Tibial nerve (tissue), 4 donors: ENCODE data around the gene ANKRD45. TPM values are rescaled to one million over a fixed set of nuclear protein-coding genes. Genes with fewer than 3 reads are reported as not detected.
"Not testable (repeated sequence)": the region's sequence is repeated elsewhere in the genome, so short reads cannot be mapped to it uniquely, and the experiment has no call there.

Experiments
- DNase-seq, 2 donors: peaks; one replicate each; pipeline ENCODE4 v3.0.0-alpha.2; 2019; ENCODE audit warnings: low spot score in 2 of 2
- H3K27ac ChIP-seq, 4 donors: fragments of 200-600 bp; sonication (generic) in 3 of 4; one replicate each; pipeline ENCODE4 v1.5.1; 2017 to 2019; ENCODE audit warnings: mild to moderate bottlenecking in 1 of 4
- H3K27me3 ChIP-seq, 2 donors: fragments of 200-600 bp; sonication (generic) in 1 of 2; one replicate each; pipeline versions ENCODE4 v1.5.1 to v1.6.0; 2017 to 2019
- H3K36me3 ChIP-seq, 3 donors: fragments of 200-600 bp; sonication (generic); one replicate each; pipeline ENCODE4 v1.5.1; 2018 to 2019
- H3K4me1 ChIP-seq, 4 donors: fragments of 200-600 bp; sonication (generic) in 3 of 4; one replicate each; pipeline ENCODE4 v1.5.1; 2017 to 2019
- H3K4me3 ChIP-seq, 4 donors: fragments of 200-600 bp; sonication (generic) in 3 of 4; one replicate each; pipeline ENCODE4 v1.5.1; 2017 to 2019; ENCODE audit warnings: mild to moderate bottlenecking in 1 of 4, moderate library complexity in 1 of 4
- H3K9me3 ChIP-seq, 4 donors: fragments of 200-600 bp; sonication (generic) in 3 of 4; one replicate each; pipeline ENCODE4 v1.5.1; 2017 to 2019
- EP300 ChIP-seq, 2 donors: sonication (generic); formaldehyde crosslinking; IDR thresholded peaks; one replicate each; pipeline ENCODE4 v1.6.1; 2017; ENCODE audit warnings: antibody characterized with exemption in 2 of 2, mild to moderate bottlenecking in 1 of 2
- POLR2A ChIP-seq, 2 donors: fragments of 450-650 bp; IDR thresholded peaks; one replicate each; pipeline ENCODE4 v1.6.1; 2017; ENCODE audit warnings: antibody characterized with exemption in 2 of 2, mild to moderate bottlenecking in 2 of 2, moderate library complexity in 2 of 2
- WGBS, 2 donors: methylation state at CpG; one replicate each; pipeline ENCODE4 v1.1.5; 2018; 5-methylcytosine and 5-hydroxymethylcytosine counted together
- total RNA-seq, 4 donors: library from RNA; depleted of rRNA; stranded (reverse); fragments of >200 nt; gene quantifications; one replicate each; pipeline ENCODE4 v1.1.0, GENCODE V29; 2016
- TF ChIP-seq, protein P1 (sequence below), 5 experiments: fragments of 200-600 bp in 3 of 5; fragments of 450-650 bp in 2 of 5; sonication (generic) in 3 of 5; IDR thresholded peaks; one replicate each; pipeline ENCODE4 v1.5.1; 2016 to 2019; ENCODE audit warnings: antibody characterized with exemption in 5 of 5, mild to moderate bottlenecking in 3 of 5, moderate library complexity in 2 of 5

The ANKRD45 gene
- total RNA-seq, 4 donors from 2014 or later = 0.44 to 1.8 (median 1.7) TPM; not detected in 1

GRCh38 chr1:173572201-173572873 lies 97.3 kb downstream of the ANKRD45 start:
- Histone ChIP-seq H3K36me3 (no peaks in the 10 kb centered on the region), H3K27ac (no peak overlapping the region), H3K9me3 (no peaks in the 10 kb centered on the region), H3K4me3 (no peak overlapping the region), H3K4me1 (no peaks in the 10 kb centered on the region), H3K27me3 (no peaks in the 10 kb centered on the region)
- TF ChIP-seq, protein P1, sequence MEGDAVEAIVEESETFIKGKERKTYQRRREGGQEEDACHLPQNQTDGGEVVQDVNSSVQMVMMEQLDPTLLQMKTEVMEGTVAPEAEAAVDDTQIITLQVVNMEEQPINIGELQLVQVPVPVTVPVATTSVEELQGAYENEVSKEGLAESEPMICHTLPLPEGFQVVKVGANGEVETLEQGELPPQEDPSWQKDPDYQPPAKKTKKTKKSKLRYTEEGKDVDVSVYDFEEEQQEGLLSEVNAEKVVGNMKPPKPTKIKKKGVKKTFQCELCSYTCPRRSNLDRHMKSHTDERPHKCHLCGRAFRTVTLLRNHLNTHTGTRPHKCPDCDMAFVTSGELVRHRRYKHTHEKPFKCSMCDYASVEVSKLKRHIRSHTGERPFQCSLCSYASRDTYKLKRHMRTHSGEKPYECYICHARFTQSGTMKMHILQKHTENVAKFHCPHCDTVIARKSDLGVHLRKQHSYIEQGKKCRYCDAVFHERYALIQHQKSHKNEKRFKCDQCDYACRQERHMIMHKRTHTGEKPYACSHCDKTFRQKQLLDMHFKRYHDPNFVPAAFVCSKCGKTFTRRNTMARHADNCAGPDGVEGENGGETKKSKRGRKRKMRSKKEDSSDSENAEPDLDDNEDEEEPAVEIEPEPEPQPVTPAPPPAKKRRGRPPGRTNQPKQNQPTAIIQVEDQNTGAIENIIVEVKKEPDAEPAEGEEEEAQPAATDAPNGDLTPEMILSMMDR (IDR thresholded peaks at IDR 0.05) = no peak
- no peak for TF ChIP-seq POLR2A (IDR thresholded peaks at IDR 0.05)
- no peak for DNase-seq
- 82 to 88% methylated on average over 3 of the region's 3 CpGs for WGBS, 2 donors

DNA sequence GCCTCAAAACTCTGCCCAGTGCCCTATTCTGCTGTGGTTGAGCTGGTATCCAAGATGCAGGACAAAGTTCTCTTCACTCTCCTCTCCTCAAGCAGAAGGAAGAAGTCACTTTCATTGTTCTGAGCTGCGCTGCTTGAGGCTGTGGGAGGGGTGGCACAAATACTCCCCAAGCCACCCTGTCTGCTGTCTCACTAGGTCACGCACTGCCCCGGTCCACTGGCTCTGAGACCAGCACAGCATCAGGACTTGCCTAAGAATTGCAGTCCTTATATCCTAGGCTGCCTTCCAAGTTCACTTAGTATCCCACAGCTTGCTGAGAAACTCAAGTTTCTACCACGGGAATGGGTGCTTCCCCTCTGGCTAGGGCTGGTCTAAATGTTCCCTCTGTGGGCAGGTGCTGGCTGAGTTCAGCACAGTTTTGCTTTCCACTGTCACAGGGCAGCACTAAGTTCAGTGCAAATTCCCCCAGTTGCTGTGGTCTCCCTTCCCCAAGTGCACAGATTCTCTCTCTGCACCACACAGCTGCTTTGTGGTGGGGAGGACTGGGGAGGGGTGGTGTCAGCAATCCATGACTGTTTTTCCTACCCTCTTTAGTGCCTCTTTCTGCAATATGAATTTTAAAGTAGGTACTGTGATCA lies 99.2 kb downstream of the ANKRD45 start:
- Histone ChIP-seq H3K4me3 (no peak overlapping the region), H3K27me3 (no peaks in the 10 kb centered on the region), H3K4me1 (no peaks in the 10 kb centered on the region), H3K27ac (no peak overlapping the region), H3K36me3 (no peaks in the 10 kb centered on the region), H3K9me3 (no peaks in the 10 kb centered on the region)
- TF ChIP-seq POLR2A (IDR thresholded peaks at IDR 0.05) (no peak), EP300 (IDR thresholded peaks at IDR 0.05) (no peak)
- TF ChIP-seq, protein P1 (IDR thresholded peaks at IDR 0.05) = no peak
- DNase-seq = no peak
- 62 to 63% methylated on average over 4 of the region's 4 CpGs for WGBS, 2 donors

DNA sequence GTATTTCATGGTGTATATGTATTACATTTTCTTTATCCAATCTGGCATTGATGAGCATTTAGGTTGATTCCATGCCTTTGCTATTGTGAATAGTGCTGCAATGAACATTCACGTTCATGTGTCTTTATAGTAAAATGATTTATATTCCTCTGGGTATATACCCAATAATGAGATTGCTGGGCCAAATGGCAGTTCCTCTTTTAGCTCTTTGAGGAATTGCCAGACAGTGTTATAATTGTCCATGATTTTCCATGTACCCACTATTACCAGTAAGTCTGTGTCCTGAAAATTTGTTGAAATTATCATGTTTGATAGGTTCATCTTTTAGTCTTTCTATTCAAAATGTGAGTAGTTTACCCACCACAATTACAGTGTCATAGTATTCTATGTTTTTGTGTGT lies 101.2 kb downstream of the ANKRD45 start:
- H3K9me3 ChIP-seq = no peaks in the 10 kb centered on the region
- TF ChIP-seq POLR2A (IDR thresholded peaks at IDR 0.05) (no peak), EP300 (IDR thresholded peaks at IDR 0.05) (no peak)
- TF ChIP-seq, protein P1 (IDR thresholded peaks at IDR 0.05) = no peak
- no peaks in the 10 kb centered on the region for H3K27me3 ChIP-seq
- no peaks in the 10 kb centered on the region for H3K4me1 ChIP-seq
- H3K27ac ChIP-seq = no peak overlapping the region
- H3K36me3 ChIP-seq = no peaks in the 10 kb centered on the region
- no peak for DNase-seq
- 82 to 89% methylated on average over 1 of the region's 1 CpG for WGBS, 2 donors
- no peak overlapping the region for H3K4me3 ChIP-seq

DNA sequence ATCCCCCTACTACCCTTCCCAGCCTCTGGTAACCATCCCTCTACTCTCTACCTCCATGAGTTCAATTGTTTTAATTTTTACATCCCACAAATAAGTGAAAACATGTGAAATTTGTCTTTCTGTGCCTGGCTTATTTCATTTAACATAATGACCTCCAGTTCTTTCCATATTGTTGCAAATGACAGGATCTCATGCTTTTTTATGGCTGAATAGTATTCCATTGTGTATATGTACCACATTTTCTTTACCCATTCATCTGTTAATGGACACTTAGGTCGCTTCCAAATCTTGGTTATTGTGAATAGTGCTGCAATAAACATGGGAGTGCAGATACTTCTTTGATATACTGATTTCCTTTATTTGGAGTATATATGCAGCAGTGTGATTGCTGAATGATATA lies 105.8 kb downstream of the ANKRD45 start:
- H3K9me3 ChIP-seq, H3K4me3 ChIP-seq, H3K36me3 ChIP-seq, H3K4me1 ChIP-seq, H3K27ac ChIP-seq, DNase-seq, H3K27me3 ChIP-seq: not testable (repeated sequence)
- WGBS, 2 donors = 63 to 77% methylated on average over 1 of the region's 1 CpG

GRCh38 chr1:173562813-173563212 lies 106.8 kb downstream of the ANKRD45 start:
- Histone ChIP-seq H3K36me3 (no peaks in the 10 kb centered on the region), H3K4me3 (no peak overlapping the region), H3K4me1 (no peaks in the 10 kb centered on the region), H3K27ac (no peak overlapping the region), H3K9me3 (no peaks in the 10 kb centered on the region), H3K27me3 (no peaks in the 10 kb centered on the region)
- DNase-seq = no peak
- TF ChIP-seq POLR2A (IDR thresholded peaks at IDR 0.05) (no peak), EP300 (IDR thresholded peaks at IDR 0.05) (no peak)
- TF ChIP-seq, protein P1 (IDR thresholded peaks at IDR 0.05) = no peak
- WGBS, 2 donors = 62 to 64% methylated on average over 6 of the region's 6 CpGs
